HG03460 (cell line): ENCODE results near the gene ZEB1.
"Not testable (repeated sequence)": the region's sequence is repeated elsewhere in the genome, so short reads cannot be mapped to it uniquely, and the experiment has no call there.

Experiments used
- ATAC-seq: cut with Tn5 transposase; IDR thresholded peaks from one replicate; pipeline ENCODE4 v1.9.1; 2021; ENCODE audit not compliant: unreplicated experiment

The ZEB1 gene

DNA sequence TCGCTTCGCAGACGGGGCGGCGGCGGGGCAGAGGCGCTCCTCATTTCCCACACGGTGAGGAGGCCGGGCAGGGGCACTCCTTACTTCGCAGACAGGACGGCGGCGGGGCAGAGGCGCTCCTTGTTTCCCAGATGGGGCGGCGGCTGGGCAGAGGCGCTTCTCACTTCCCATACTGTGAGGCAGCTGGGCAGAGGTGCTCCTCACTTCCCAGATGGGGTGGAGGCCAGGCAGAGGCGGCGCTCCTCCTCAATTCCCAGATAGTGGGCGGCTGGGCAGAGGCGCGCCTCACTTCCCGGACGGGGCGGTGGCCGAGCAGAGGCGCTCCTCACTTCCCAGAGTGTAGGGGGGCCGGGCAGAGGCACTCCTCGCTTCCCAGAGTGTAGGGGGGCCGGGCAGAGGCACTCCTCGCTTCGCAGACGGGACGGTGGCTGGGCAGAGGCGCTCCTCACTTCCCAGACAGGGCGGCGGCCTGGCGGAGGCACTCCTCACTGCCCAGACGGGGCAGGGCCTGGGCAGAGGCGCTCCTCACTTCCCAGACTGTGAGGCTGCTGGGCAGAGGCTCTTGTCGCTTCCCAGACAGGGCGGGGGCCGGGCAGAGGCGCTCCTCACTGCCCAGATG is 43.1 kb downstream of the ZEB1 start:
- no peak for ATAC-seq

DNA sequence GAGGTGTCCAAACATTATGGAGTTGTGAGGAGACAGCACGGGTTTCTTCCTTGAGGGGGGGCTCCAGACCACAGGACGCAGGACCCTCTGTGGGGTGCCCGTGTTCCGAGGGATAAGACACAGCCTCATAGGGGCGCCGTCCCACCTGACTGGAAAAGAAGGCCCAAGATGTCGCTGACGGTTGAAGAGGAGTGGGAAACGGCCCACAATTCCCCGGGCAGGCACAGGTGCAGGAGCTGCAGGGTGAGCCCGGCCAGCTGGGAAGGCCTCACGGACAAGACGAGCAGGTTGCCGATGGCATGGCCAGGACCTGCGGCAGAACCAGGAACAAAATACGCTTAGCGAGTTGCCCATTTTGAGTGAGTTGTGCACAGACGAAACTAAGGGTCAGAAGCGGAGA is 44.7 kb downstream of the ZEB1 start:
- ATAC-seq, result not testable (repeated sequence)

GRCh38 chr10:31364238-31364637 is 45.2 kb downstream of the ZEB1 start:
- not testable (repeated sequence) for ATAC-seq

GRCh38 chr10:31366703-31367102 is 47.7 kb downstream of the ZEB1 start:
- ATAC-seq, result no peak

GRCh38 chr10:31368724-31369123 is 49.7 kb downstream of the ZEB1 start:
- no peak for ATAC-seq

DNA sequence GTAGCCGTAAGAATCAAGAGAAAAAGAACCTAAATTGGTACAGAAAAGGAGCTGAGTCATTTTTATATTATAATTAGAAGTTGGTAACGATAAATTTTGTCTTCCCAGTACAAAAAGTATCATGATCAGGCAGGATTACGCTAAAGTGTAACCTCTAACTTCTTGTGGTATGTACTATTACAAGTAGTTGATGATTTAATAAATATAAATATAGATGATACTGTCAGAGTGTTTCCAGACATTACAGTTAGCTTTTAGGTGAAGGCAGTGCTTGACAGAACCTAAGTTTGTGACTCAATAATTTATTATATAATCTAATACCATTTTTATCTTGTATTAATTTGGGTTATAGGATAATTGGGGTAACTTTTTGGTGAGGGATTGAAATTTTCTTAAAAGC is 53.4 kb downstream of the ZEB1 start:
- ATAC-seq, result no peak

DNA sequence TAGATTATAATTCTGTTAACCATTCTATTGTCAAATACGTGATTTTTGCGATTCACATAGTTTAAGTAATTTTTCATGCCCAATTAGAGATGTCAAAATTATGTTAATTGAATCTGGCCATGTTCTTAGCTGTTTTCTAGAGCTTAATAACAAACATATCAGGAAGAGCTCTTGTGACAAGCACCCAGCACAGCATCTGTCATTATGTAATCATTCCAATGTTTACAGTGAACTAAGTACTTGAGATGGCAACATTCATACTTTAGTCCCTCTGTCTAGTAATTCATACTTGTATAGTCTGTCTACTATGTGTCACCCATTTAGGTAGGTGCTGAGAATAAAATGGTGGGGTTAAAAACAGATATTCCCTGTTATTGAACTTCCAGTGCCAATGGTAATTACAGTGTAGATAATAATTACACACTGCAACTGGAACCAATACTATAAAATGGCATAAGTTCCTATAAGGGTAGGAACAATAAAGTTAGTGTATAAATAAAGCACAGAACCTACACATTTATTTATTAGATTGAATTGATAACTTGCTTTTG is 55.2 kb downstream of the ZEB1 start:
- ATAC-seq, result no peak

- ATAC-seq, result no peak
Observed at GRCh38 chr10:31381171-31381570, 62.2 kb downstream of the ZEB1 start.

DNA sequence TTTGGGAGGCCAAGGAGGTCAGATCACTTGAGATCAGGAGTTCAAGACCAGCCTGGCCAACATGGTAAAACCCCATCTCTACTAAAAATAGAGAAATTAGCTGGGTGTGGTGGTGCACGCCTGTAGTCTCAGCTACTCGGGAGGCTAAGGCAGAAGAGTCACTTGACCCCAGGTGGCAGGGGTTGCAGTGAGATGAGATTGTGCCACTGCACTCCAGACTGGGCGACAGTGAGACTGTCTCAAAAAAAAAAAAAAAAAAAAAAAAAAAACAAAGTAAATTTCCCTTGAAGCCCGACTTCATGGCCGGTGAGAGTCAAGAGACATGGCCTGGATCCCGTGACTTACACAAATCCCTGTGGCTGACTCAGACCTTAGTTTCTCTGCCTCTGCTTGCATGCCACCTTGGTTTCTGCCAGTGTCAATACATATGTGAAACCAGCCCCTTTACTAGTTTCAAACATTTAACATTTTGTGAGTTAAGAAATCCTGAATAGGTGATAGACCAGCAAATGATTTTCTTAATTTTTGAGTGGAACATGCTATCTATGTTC is 62.8 kb downstream of the ZEB1 start:
- no peak for ATAC-seq

GRCh38 chr10:31383810-31384588 is 65.0 kb downstream of the ZEB1 start:
- ATAC-seq, result peak; percentile 96

GRCh38 chr10:31384589-31384949 is 65.6 kb downstream of the ZEB1 start:
- peak; percentile 13 for ATAC-seq

GRCh38 chr10:31390804-31391203 is 71.8 kb downstream of the ZEB1 start:
- ATAC-seq, result no peak

DNA sequence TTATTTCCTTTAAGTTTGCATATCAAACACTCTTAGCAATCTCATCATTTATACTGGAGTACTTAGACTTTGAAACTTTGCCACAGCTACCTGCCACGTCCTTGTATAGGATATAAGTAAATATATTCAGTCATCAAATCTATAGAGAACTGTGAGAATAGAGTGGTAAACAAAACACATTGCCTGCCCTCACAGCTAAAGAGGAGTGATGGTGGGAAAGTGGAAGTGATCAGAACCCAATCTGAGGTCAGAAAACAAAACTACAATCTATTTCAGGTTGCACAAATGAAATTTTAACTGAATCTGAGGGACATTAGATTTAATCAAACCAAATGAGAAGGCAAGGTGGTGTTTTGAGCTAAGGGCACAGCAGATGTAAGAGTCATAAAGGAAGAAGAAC is 74.8 kb downstream of the ZEB1 start:
- no peak for ATAC-seq

GRCh38 chr10:31395695-31396094 is 76.7 kb downstream of the ZEB1 start:
- ATAC-seq, result no peak

GRCh38 chr10:31396376-31396775 is 77.4 kb downstream of the ZEB1 start:
- no peak for ATAC-seq

DNA sequence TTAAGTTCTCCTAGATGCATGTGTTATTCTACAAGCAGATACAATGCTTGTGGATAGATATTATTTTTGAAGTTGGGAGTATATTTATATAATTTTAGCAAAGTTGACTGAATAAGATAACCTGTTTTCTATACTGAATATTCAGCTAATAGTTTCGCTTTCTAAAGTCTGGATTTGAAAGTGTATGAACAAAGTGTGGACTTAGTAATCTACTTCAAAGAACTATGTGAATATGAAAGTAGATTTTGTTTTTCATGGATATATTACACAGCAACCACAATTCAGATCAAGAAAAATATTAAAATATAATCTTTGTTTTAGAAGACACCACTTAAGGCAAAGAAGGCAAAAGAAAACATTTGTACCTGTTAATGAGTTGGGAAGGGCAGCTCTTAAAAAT is 78.8 kb downstream of the ZEB1 start:
- no peak for ATAC-seq

GRCh38 chr10:31399171-31399570 is 80.2 kb downstream of the ZEB1 start:
- ATAC-seq, result no peak

DNA sequence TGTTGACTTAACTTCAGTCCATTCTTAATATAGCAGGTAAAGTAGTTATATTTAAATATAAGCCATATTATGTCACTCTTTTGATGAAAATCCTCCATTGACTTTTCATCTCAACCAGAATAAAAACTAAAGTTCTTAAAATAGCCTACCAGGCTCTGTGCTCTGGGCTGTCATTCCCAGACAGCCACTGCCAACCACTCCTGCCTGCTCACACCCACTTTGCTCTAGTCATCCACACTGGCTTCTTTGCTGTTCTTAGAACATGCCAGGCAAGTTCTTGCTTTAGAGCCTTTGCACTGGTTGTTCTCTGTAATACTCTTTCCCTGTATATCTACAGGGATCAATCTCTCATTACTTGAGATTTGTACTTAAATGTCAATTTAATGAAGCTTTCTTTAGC is 80.6 kb downstream of the ZEB1 start:
- ATAC-seq, result no peak

- no peak for ATAC-seq
Observed at GRCh38 chr10:31401287-31401686, 82.3 kb downstream of the ZEB1 start.

DNA sequence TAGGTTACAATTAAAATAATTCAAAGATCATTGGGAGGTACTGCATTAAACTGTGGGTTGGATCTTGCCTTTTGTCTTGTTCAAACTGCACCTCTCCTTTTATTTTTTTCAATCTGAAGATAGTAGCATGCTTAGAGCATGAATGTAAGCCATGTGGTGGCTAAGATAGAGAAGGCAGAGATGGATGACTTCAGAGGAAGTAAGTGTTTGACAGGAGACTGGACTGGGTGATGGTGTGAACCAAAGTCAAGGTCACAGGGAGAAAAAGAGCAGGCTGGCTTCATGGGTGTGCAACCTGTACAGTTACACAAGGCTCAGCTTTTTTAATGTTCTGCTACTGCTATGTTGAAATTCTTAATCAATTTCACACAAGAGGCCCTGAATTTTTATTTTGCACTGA is 85.6 kb downstream of the ZEB1 start:
- ATAC-seq, result no peak

- ATAC-seq, result not testable (repeated sequence)
Observed at GRCh38 chr10:31405829-31406228, 86.8 kb downstream of the ZEB1 start.

GRCh38 chr10:31412397-31412796 is 93.4 kb downstream of the ZEB1 start:
- ATAC-seq, result not testable (repeated sequence)
